ENCODE measurements around the gene UTP25. TPM values are rescaled to one million over a fixed set of nuclear protein-coding genes. Genes with fewer than 3 reads are reported as not detected.
A peak's percentile ranks its signal among the peaks of the same experiment; 100 is the strongest.

Gene UTP25
- total RNA-seq, 1 donor from 2014 or later = 6.4 TPM

- DNase-seq (ENCODE audit: low spot score) = no peak
- H3K27ac ChIP-seq = no peak overlapping the region
- H3K9me3 ChIP-seq (ENCODE audit: low read depth) = no peaks in the 10 kb centered on the region
- H4K20me1 ChIP-seq (ENCODE audit: low read depth) = no peaks in the 10 kb centered on the region
- Mint-ChIP-seq H3K27me3 (ENCODE audit: insufficient read depth, low read depth) (peaks cover 9% of the 10 kb centered on the region), H3K27ac (no peak overlapping the region), H3K36me3 (no peaks in the 10 kb centered on the region), H3K9me3 (no peaks in the 10 kb centered on the region), H3K4me3 (no peak overlapping the region), H3K4me1 (no peaks in the 10 kb centered on the region)
- no peak overlapping the region for H2AFZ ChIP-seq (replicated peaks)
- H3K27me3 ChIP-seq = peaks cover 31% of the 10 kb centered on the region
- no peaks in the 10 kb centered on the region for H3F3A ChIP-seq (ENCODE audit: low read depth)
- H3K79me2 ChIP-seq (ENCODE audit: low read depth) = no peaks in the 10 kb centered on the region
- TF ChIP-seq EZH2phosphoT487 (IDR thresholded peaks at IDR 0.05) (no peak), EZH2 (IDR thresholded peaks at IDR 0.05) (no peak), CTCF (IDR thresholded peaks at IDR 0.05) (no peak)
- H3K4me1 ChIP-seq = no peaks in the 10 kb centered on the region
- no peaks in the 10 kb centered on the region for H3K36me3 ChIP-seq
- H3K4me3 ChIP-seq = no peak overlapping the region
- H3K4me2 ChIP-seq = no peak overlapping the region
- H3K9ac ChIP-seq = no peak overlapping the region
These were observed 8.7 kb upstream of the UTP25 start for GRCh38 chr1:209819058-209819457.

- Histone ChIP-seq H3F3A (ENCODE audit: low read depth) (no peaks in the 10 kb centered on the region), H3K4me2 (no peak overlapping the region), H3K36me3 (no peaks in the 10 kb centered on the region), H2AFZ (replicated peaks) (no peak overlapping the region), H3K4me1 (no peaks in the 10 kb centered on the region), H3K27me3 (peaks cover 44% of the 10 kb centered on the region), H4K20me1 (ENCODE audit: low read depth) (no peaks in the 10 kb centered on the region), H3K9ac (no peak overlapping the region), H3K4me3 (no peak overlapping the region), H3K79me2 (ENCODE audit: low read depth) (no peaks in the 10 kb centered on the region), H3K27ac (no peak overlapping the region), H3K9me3 (ENCODE audit: low read depth) (no peaks in the 10 kb centered on the region)
- Mint-ChIP-seq H3K27ac (no peak overlapping the region), H3K27me3 (ENCODE audit: insufficient read depth, low read depth) (peaks cover 6% of the 10 kb centered on the region), H3K4me1 (no peaks in the 10 kb centered on the region), H3K4me3 (no peak overlapping the region), H3K36me3 (no peaks in the 10 kb centered on the region), H3K9me3 (no peaks in the 10 kb centered on the region)
- TF ChIP-seq EZH2phosphoT487 (IDR thresholded peaks at IDR 0.05) (no peak), CTCF (IDR thresholded peaks at IDR 0.05) (no peak), EZH2 (IDR thresholded peaks at IDR 0.05) (no peak)
- DNase-seq (ENCODE audit: low spot score) = no peak
These were observed 6.8 kb upstream of the UTP25 start for GRCh38 chr1:209820986-209821385.

- H3K4me2 ChIP-seq = no peak overlapping the region
- no peaks in the 10 kb centered on the region for H3F3A ChIP-seq (ENCODE audit: low read depth)
- H3K4me1 ChIP-seq = no peaks in the 10 kb centered on the region
- peaks cover 9% of the 10 kb centered on the region for H3K27me3 Mint-ChIP-seq (ENCODE audit: insufficient read depth, low read depth)
- no peak overlapping the region for H3K27ac Mint-ChIP-seq
- H3K4me3 ChIP-seq = no peak overlapping the region
- H3K27ac ChIP-seq = no peak overlapping the region
- peaks cover 6% of the 10 kb centered on the region for H3K4me1 Mint-ChIP-seq
- no peak overlapping the region for H3K9ac ChIP-seq
- no peaks in the 10 kb centered on the region for H3K36me3 Mint-ChIP-seq
- H3K79me2 ChIP-seq (ENCODE audit: low read depth) = no peaks in the 10 kb centered on the region
- H3K9me3 Mint-ChIP-seq = no peaks in the 10 kb centered on the region
- H4K20me1 ChIP-seq (ENCODE audit: low read depth) = no peaks in the 10 kb centered on the region
- H3K9me3 ChIP-seq (ENCODE audit: low read depth) = no peaks in the 10 kb centered on the region
- TF ChIP-seq CTCF (IDR thresholded peaks at IDR 0.05) (no peak), EZH2 (IDR thresholded peaks at IDR 0.05) (no peak), EZH2phosphoT487 (IDR thresholded peaks at IDR 0.05) (no peak)
- H3K36me3 ChIP-seq = no peaks in the 10 kb centered on the region
- H3K27me3 ChIP-seq = peaks cover 44% of the 10 kb centered on the region
- no peak overlapping the region for H3K4me3 Mint-ChIP-seq
- DNase-seq (ENCODE audit: low spot score) = no peak
- peak overlapping the region; percentile 59 for H2AFZ ChIP-seq (replicated peaks)
These were observed 5.1 kb upstream of the UTP25 start for GRCh38 chr1:209822706-209823105.

Data from neural progenitor cell (in vitro differentiated cells).